Neutrophil (primary cell): Measurements from ENCODE around the gene MDC1.

ENCODE experiments used
- H3K27ac ChIP-seq: fragments of 200-600 bp; sonication (generic); 2 replicates; pipeline ENCODE4 v1.5.1; 2016; ENCODE audit warnings: mild to moderate bottlenecking, moderate library complexity
- H3K27me3 ChIP-seq: fragments of 200-600 bp; sonication (generic); 2 replicates; pipeline ENCODE4 v1.6.0; 2016; ENCODE audit warnings: mild to moderate bottlenecking
- H3K36me3 ChIP-seq: fragments of 200-600 bp; sonication (generic); 2 replicates; pipeline ENCODE4 v1.5.1; 2017
- H3K4me1 ChIP-seq, 2 experiments: fragments of 200-600 bp in 1 of 2; sonication (generic) in 1 of 2; 1 replicate in 1 of 2; 2 replicates in 1 of 2; pipeline versions ENCODE4 v1.5.1 to v1.6.1; 2013 to 2016; ENCODE audit warnings: low read depth in 1 of 2, low read length in 1 of 2, mild to moderate bottlenecking in 1 of 2, moderate library complexity in 1 of 2; ENCODE audit not compliant: control insufficient read depth in 1 of 2, insufficient read depth in 1 of 2
- H3K4me3 ChIP-seq, 2 experiments: fragments of 200-600 bp in 1 of 2; sonication (generic) in 1 of 2; 1 replicate in 1 of 2; 2 replicates in 1 of 2; pipeline ENCODE4 v1.5.1; 2013 to 2016; ENCODE audit warnings: low read depth in 1 of 2, low read length in 1 of 2, mild to moderate bottlenecking in 1 of 2, moderate library complexity in 1 of 2
- H3K9me3 ChIP-seq: fragments of 200-600 bp; sonication (generic); 2 replicates; pipeline ENCODE4 v1.5.1; 2016
- TF ChIP-seq, protein P1 (sequence below): fragments of 200-600 bp; sonication (generic); IDR thresholded peaks from 2 replicates; pipeline ENCODE4 v1.5.1; 2016; ENCODE audit warnings: antibody characterized with exemption

Gene MDC1

DNA sequence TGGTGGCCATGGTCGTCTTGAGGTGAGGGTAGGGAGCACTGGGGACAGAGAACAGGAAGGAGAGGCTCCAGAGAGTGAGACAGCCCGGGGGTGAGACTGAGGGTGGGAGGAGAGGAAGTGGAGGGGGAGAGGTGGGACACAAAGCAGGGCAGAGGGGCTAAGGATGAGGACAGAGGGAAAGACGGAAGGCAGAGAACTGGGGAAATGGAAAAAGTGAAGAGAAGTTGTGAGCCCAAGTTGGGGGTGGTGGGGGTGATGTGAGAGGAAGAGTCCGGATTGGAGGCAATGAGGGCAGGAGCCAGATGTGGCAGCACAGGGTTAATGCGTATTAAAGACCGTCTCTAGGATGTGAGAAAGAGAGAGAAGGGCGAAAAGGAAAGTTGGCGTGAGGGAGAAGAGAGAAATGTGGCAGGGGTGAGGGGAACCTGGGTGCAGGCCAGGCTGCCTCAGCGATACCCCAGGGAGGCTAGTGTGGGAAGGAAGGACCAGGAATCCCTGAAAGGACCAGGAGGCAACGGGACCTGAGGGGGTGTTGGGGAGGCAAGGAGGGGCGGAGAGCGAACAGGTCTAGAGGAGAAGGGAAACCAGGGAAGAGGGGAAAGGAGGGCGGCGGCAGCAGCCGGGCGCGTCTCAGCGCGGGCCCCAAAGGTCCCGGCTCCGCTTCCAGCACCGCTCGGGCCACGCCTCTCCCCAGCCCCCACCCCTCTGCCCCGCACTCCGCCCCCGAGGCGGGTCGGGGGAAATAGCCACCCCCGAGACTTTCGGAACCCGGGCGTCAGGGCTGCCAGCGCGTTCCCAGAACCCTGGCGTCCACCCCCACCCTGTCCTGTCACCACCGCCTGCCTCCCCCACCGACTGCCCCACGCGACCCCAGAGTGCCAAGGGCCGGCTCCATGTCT is 30.8 kb downstream of the MDC1 start, which contains the start of gene PPP1R18:
Gene PPP1R18, minus strand, starts transcription at position 637 of the 899 bp plus-strand sequence. Its CDS starts 627 bp downstream, at position 10.
- Histone ChIP-seq H3K4me3 (peak within 1 kb of the TSS; percentile 95 to 100), H3K4me1 (peaks cover 53 to 76% of the 10 kb centered on the region in 2 experiments)
- TF ChIP-seq, protein P1, sequence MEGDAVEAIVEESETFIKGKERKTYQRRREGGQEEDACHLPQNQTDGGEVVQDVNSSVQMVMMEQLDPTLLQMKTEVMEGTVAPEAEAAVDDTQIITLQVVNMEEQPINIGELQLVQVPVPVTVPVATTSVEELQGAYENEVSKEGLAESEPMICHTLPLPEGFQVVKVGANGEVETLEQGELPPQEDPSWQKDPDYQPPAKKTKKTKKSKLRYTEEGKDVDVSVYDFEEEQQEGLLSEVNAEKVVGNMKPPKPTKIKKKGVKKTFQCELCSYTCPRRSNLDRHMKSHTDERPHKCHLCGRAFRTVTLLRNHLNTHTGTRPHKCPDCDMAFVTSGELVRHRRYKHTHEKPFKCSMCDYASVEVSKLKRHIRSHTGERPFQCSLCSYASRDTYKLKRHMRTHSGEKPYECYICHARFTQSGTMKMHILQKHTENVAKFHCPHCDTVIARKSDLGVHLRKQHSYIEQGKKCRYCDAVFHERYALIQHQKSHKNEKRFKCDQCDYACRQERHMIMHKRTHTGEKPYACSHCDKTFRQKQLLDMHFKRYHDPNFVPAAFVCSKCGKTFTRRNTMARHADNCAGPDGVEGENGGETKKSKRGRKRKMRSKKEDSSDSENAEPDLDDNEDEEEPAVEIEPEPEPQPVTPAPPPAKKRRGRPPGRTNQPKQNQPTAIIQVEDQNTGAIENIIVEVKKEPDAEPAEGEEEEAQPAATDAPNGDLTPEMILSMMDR = no peak

DNA sequence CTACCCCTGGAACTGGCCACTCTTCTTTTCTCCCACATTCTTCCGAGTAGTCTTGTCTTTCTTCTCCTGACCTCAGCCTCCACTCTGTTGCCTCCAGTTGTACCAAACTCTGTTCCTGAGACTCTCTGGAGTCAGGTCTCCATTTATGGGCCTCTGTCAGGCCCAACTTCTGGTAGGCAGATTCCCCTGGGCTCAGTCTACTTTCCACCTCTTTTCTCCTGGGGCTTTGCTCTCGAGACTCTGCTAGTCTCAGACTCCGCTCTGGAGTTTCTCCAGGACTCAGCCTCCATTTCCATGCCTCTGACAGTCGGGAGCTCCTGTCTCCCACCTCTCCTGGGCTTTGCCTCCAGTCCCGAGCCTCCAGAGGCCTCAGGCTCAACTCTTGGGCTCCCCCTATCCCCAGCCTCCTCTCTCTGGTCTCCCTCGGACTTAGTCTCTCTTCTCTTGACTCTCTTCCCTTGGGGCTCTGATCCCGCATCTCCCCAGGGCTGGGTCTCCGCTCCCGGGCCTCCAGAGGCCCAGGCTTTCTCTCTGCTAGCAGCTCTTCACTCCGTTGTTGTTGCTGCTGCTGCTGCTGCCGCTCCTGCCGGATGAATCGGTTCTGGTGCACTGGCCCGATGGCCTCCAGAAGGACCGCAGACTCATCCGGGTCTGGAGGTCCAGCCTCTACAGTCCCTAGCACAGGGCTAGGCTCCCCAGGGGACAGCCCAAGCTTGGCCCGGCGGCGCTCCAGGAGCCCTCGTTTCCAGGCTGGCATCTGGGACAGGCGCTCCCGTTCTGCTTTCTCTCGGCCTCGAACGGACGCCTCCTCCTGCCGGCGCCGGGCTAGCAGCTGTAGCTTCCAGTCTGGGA is 31.7 kb downstream of the MDC1 start:
- peaks cover 53 to 76% of the 10 kb centered on the region in 2 experiments for H3K4me1 ChIP-seq
- H3K4me3 ChIP-seq = peak overlapping the region; percentile 95 to 100
- peak overlapping the region; percentile 95 for H3K27ac ChIP-seq
- H3K36me3 ChIP-seq = peaks cover 19% of the 10 kb centered on the region
- TF ChIP-seq, protein P1 = no peak
- no peaks in the 10 kb centered on the region for H3K9me3 ChIP-seq
- no peaks in the 10 kb centered on the region for H3K27me3 ChIP-seq

More for the DNA sequence above, 30.8 kb downstream of the MDC1 start, which contains the start of gene PPP1R18:
- Histone ChIP-seq H3K27me3 (no peaks in the 10 kb centered on the region), H3K27ac (peak within 1 kb of the TSS; percentile 95), H3K9me3 (no peaks in the 10 kb centered on the region), H3K36me3 (peaks cover 11% of the 10 kb centered on the region)

DNA sequence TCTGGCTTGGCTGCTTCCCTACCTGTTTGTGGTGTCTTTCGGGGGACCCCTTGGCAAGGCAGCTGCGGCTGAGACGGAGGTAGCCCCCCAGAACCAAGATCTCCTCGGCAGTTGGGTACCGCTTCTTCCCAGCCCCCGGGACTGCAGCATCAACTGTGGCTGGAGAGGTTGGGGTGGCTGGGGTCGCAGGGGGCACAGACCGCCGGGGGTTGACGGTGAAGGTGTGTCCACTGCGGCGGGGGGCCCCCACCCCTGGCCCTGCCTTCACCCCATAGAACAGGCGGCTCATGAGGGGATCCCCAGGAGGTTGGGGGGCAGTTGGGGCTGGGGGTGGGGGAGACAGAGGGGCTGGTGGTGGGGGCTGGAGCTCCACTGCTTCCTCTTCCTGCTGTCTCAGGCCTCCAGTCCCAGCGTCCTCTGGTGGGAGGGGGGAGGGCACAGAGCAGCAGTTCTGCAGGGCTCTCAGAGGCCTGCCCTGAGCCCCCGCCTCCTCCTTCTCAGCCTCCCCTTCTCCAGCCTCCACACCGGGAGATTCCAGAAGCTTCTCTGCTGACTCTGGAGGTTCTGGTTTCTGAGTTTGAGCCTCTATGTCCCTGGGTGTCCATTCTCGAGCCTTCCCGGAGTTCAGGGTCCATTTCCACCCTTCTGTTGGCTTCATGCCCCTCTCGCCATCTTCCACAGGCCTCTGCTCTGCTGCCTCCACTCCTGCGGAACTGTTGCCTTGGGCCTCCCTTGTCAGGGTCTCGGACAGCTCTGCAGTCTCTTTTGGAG is 32.5 kb downstream of the MDC1 start:
- TF ChIP-seq, protein P1 = peak; percentile 14
- Histone ChIP-seq H3K36me3 (peaks cover 27% of the 10 kb centered on the region), H3K4me3 (peak overlapping the region; percentile 95 to 100), H3K27me3 (no peaks in the 10 kb centered on the region), H3K27ac (peak overlapping the region; percentile 95), H3K9me3 (no peaks in the 10 kb centered on the region), H3K4me1 (peaks cover 53 to 76% of the 10 kb centered on the region in 2 experiments)

DNA sequence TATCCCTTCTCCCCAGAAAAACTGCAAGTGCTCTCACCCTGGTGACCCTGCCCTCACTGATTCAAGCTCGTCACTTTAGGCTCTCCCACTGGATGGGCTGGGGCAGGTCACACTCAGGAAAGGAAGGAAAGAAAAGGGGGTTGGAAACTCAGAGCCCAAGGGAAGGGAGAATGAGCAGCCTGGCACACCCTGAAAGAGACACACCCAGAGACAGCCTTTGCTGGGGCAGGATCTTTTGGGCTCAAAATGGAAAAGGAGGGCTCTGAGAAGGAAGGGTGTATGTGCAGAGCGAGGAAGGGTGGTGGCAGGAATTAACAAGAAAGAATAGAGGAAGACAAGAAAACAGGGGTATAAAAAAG is 33.1 kb downstream of the MDC1 start:
- Histone ChIP-seq H3K4me3 (peak overlapping the region; percentile 95 to 100), H3K36me3 (peaks cover 33% of the 10 kb centered on the region), H3K27ac (peak overlapping the region; percentile 95), H3K27me3 (no peaks in the 10 kb centered on the region), H3K9me3 (no peaks in the 10 kb centered on the region), H3K4me1 (peaks cover 53 to 76% of the 10 kb centered on the region in 2 experiments)
- TF ChIP-seq, protein P1 = no peak
